ENCODE measurements around the gene PSG6.
"Not testable (repeated sequence)": the region's sequence is repeated elsewhere in the genome, so short reads cannot be mapped to it uniquely, and the experiment has no call there.

DNA sequence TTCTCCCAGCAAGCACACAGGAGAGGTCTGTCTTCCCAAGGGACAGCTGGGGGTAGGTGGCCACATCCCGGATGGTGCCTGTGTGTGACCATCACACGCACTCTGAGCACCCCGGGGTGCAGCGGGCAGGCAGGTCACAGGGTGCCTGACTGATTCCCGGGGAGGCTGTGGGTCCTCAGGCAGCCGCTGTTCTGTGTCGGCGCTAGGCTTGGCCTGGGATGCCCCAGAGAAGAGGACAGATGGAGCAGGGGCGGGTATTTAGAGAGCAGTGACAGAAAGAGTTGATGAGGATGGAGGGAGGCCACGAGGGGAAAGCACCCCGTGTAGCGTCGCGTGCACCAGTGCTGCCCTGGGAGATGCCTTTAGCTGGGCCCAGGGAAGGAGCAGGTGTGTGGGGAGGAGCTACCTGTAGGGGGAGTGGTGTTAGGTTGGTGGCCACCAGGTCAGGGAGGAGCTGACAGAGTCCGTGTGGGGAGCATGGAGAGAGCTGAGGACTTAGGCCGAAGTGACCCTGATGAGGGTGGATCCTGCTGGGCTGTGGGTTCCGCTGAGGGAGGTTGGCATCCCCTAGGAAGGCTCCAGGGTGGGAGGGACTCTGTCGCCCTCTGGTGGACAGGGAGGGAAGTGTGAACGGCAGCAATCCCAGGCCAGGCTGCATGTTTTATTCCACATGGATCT is 60.7 kb downstream of the PSG6 start:
- TF ChIP-seq, protein P1, sequence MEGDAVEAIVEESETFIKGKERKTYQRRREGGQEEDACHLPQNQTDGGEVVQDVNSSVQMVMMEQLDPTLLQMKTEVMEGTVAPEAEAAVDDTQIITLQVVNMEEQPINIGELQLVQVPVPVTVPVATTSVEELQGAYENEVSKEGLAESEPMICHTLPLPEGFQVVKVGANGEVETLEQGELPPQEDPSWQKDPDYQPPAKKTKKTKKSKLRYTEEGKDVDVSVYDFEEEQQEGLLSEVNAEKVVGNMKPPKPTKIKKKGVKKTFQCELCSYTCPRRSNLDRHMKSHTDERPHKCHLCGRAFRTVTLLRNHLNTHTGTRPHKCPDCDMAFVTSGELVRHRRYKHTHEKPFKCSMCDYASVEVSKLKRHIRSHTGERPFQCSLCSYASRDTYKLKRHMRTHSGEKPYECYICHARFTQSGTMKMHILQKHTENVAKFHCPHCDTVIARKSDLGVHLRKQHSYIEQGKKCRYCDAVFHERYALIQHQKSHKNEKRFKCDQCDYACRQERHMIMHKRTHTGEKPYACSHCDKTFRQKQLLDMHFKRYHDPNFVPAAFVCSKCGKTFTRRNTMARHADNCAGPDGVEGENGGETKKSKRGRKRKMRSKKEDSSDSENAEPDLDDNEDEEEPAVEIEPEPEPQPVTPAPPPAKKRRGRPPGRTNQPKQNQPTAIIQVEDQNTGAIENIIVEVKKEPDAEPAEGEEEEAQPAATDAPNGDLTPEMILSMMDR (IDR thresholded peaks at IDR 0.05) = peak in 3 of 6 experiments; percentile 22 to 46 (median 31)
- TF ChIP-seq POLR2A (IDR thresholded peaks at IDR 0.05) = not testable (repeated sequence)

Measured in adrenal gland (tissue), 5 donors.